ENCODE measurements around the gene ROBO2.
"Not testable (repeated sequence)": the region's sequence is repeated elsewhere in the genome, so short reads cannot be mapped to it uniquely, and the experiment has no call there.

Gene ROBO2

GRCh38 chr3:77392181-77392580 lies 352.3 kb downstream of the ROBO2 start:
- no peak overlapping the region for H3K4me3 ChIP-seq (ENCODE audit: low read length)
- TF ChIP-seq CTCF (IDR thresholded peaks at IDR 0.05; ENCODE audit: insufficient read depth, low read depth, low read length, missing control alignments) = no peak
- no peak for DNase-seq (ENCODE audit: low read depth)

- no peak for TF ChIP-seq CTCF (IDR thresholded peaks at IDR 0.05; ENCODE audit: insufficient read depth, low read depth, low read length, missing control alignments)
- H3K4me3 ChIP-seq (ENCODE audit: low read length) = no peak overlapping the region
- DNase-seq (ENCODE audit: low read depth) = no peak
Measured at GRCh38 chr3:77394046-77394445, 354.1 kb downstream of the ROBO2 start.

GRCh38 chr3:77404871-77405270 lies 365.0 kb downstream of the ROBO2 start:
- no peak overlapping the region for H3K4me3 ChIP-seq (ENCODE audit: low read length)
- TF ChIP-seq CTCF (IDR thresholded peaks at IDR 0.05; ENCODE audit: insufficient read depth, low read depth, low read length, missing control alignments) = no peak
- DNase-seq (ENCODE audit: low read depth) = no peak

GRCh38 chr3:77407441-77407840 lies 367.5 kb downstream of the ROBO2 start:
- TF ChIP-seq CTCF (IDR thresholded peaks at IDR 0.05; ENCODE audit: insufficient read depth, low read depth, low read length, missing control alignments) = no peak
- DNase-seq (ENCODE audit: low read depth) = no peak
- no peak overlapping the region for H3K4me3 ChIP-seq (ENCODE audit: low read length)

- not testable (repeated sequence) for H3K4me3 ChIP-seq (ENCODE audit: low read length); DNase-seq (ENCODE audit: low read depth)
Measured at GRCh38 chr3:77410334-77410733, 370.4 kb downstream of the ROBO2 start.

GRCh38 chr3:77411334-77411733 lies 371.4 kb downstream of the ROBO2 start:
- peak; percentile 70 for DNase-seq (ENCODE audit: low read depth)
- H3K4me3 ChIP-seq (ENCODE audit: low read length) = no peak overlapping the region
- TF ChIP-seq CTCF (IDR thresholded peaks at IDR 0.05; ENCODE audit: insufficient read depth, low read depth, low read length, missing control alignments) = no peak

GRCh38 chr3:77412021-77412438 lies 372.1 kb downstream of the ROBO2 start:
- no peak overlapping the region for H3K4me3 ChIP-seq (ENCODE audit: low read length)
- no peak for TF ChIP-seq CTCF (IDR thresholded peaks at IDR 0.05; ENCODE audit: insufficient read depth, low read depth, low read length, missing control alignments)
- DNase-seq (ENCODE audit: low read depth) = peak; percentile 44

- TF ChIP-seq CTCF (IDR thresholded peaks at IDR 0.05; ENCODE audit: insufficient read depth, low read depth, low read length, missing control alignments) = no peak
- DNase-seq (ENCODE audit: low read depth) = peak; percentile 51
- no peak overlapping the region for H3K4me3 ChIP-seq (ENCODE audit: low read length)
Measured at GRCh38 chr3:77412584-77412983, 372.7 kb downstream of the ROBO2 start.
